H9 (cell line): ENCODE results near the gene MUC2. TPM values are rescaled to one million over a fixed set of nuclear protein-coding genes. Genes with fewer than 3 reads are reported as not detected.

Experiments
- DNase-seq: peaks from one replicate; pipeline ENCODE4 v3.0.0-alpha.2; 2017
- H2AFZ ChIP-seq: one replicate; pipeline ENCODE4 v1.6.1; 2013; ENCODE audit warnings: mild to moderate bottlenecking, low read length, control low read depth, moderate library complexity
- H2AK5ac ChIP-seq: 2 replicates; pipeline ENCODE4 v1.6.1; 2013; ENCODE audit warnings: low read length, control low read depth, mixed read lengths; ENCODE audit not compliant: insufficient read length
- H2BK120ac ChIP-seq: one replicate; pipeline ENCODE4 v1.6.1; 2013; ENCODE audit warnings: low read depth, mild to moderate bottlenecking, low read length, control low read depth, inconsistent platforms; ENCODE audit not compliant: poor library complexity, severe bottlenecking
- H2BK12ac ChIP-seq: 2 replicates; pipeline ENCODE4 v1.6.1; 2013; ENCODE audit warnings: low read length, control low read depth, mixed read lengths, low read depth; ENCODE audit not compliant: insufficient read length
- H2BK15ac ChIP-seq: 2 replicates; pipeline ENCODE4 v1.6.1; 2013; ENCODE audit warnings: low read depth, low read length, control low read depth
- H2BK20ac ChIP-seq: one replicate; pipeline ENCODE4 v1.6.1; 2013; ENCODE audit warnings: low read depth, mild to moderate bottlenecking, low read length, control low read depth, inconsistent platforms; ENCODE audit not compliant: poor library complexity, severe bottlenecking
- H2BK5ac ChIP-seq: 2 replicates; pipeline ENCODE4 v1.6.1; 2013; ENCODE audit warnings: low read length, control low read depth, mixed read lengths; ENCODE audit not compliant: insufficient read length
- H3K14ac ChIP-seq: 2 replicates; pipeline ENCODE4 v1.6.1; 2013; ENCODE audit warnings: low read length, control low read depth; ENCODE audit not compliant: insufficient read depth
- H3K18ac ChIP-seq: 2 replicates; pipeline ENCODE4 v1.6.1; 2013; ENCODE audit warnings: low read depth, mild to moderate bottlenecking, mixed read lengths, low read length, control low read depth; ENCODE audit not compliant: insufficient read length
- H3K23ac ChIP-seq: 2 replicates; pipeline ENCODE4 v1.6.1; 2013; ENCODE audit warnings: low read length, control low read depth, mixed read lengths, low read depth; ENCODE audit not compliant: insufficient read length
- H3K23me2 ChIP-seq: 2 replicates; pipeline ENCODE4 v1.6.1; 2013; ENCODE audit warnings: low read depth, mild to moderate bottlenecking, mixed read lengths, low read length, control low read depth; ENCODE audit not compliant: insufficient read length, poor library complexity, severe bottlenecking
- H3K27ac ChIP-seq: 2 replicates; pipeline ENCODE4 v1.5.1; 2013; ENCODE audit warnings: low read length, control low read depth, mixed read lengths, low read depth; ENCODE audit not compliant: insufficient read length
- H3K27me3 ChIP-seq: 2 replicates; pipeline ENCODE4 v1.6.1; 2013; ENCODE audit warnings: low read length, control low read depth, inconsistent platforms; ENCODE audit not compliant: insufficient read depth
- H3K4ac ChIP-seq: 2 replicates; pipeline ENCODE4 v1.6.1; 2013; ENCODE audit warnings: low read depth, mild to moderate bottlenecking, control low read depth, inconsistent platforms, low read length, moderate library complexity
- H3K4me1 ChIP-seq: 2 replicates; pipeline ENCODE4 v1.6.1; 2013; ENCODE audit warnings: low read length, control low read depth, inconsistent platforms; ENCODE audit not compliant: insufficient read depth
- H3K4me2 ChIP-seq: 2 replicates; pipeline ENCODE4 v1.6.1; 2013; ENCODE audit warnings: low read length, control low read depth, mixed read lengths; ENCODE audit not compliant: insufficient read length, insufficient read depth
- H3K56ac ChIP-seq: 2 replicates; pipeline ENCODE4 v1.6.1; 2013; ENCODE audit warnings: low read depth, mild to moderate bottlenecking, mixed read lengths, low read length, control low read depth; ENCODE audit not compliant: insufficient read length
- H3K79me1 ChIP-seq: 2 replicates; pipeline ENCODE4 v1.6.1; 2013; ENCODE audit warnings: low read depth, mild to moderate bottlenecking, moderate library complexity, low read length, control low read depth, inconsistent platforms; ENCODE audit not compliant: insufficient read depth, poor library complexity, severe bottlenecking
- H3K79me2 ChIP-seq: 2 replicates; pipeline ENCODE4 v1.6.1; 2013; ENCODE audit warnings: low read length, control low read depth, inconsistent platforms; ENCODE audit not compliant: insufficient read depth
- H3K9ac ChIP-seq: 2 replicates; pipeline ENCODE4 v1.6.1; 2013; ENCODE audit warnings: low read length, control low read depth, mixed read lengths; ENCODE audit not compliant: insufficient read length; ENCODE audit errors: extremely low read depth
- H3K9me3 ChIP-seq: one replicate; pipeline ENCODE4 v1.6.1; 2013; ENCODE audit warnings: low read depth, low read length, inconsistent platforms; ENCODE audit not compliant: control insufficient read depth
- H3T11ph ChIP-seq: one replicate; pipeline ENCODE4 v1.6.1; 2013; ENCODE audit warnings: mild to moderate bottlenecking, low read length, control low read depth, inconsistent platforms
- H4K20me1 ChIP-seq: one replicate; pipeline ENCODE4 v1.6.1; 2013; ENCODE audit not compliant: control insufficient read depth, insufficient read length, insufficient read depth
- H4K5ac ChIP-seq: 2 replicates; pipeline ENCODE4 v1.6.1; 2013; ENCODE audit warnings: low read depth, mild to moderate bottlenecking, mixed read lengths, low read length, control low read depth; ENCODE audit not compliant: insufficient read length
- H4K8ac ChIP-seq: replicated peaks from 2 replicates; pipeline ENCODE4 v1.6.1; 2013; ENCODE audit warnings: low read length, control low read depth, mixed read lengths, low read depth; ENCODE audit not compliant: insufficient read length
- H4K91ac ChIP-seq: 2 replicates; pipeline ENCODE4 v1.6.1; 2013; ENCODE audit warnings: low read depth, mild to moderate bottlenecking, moderate library complexity, mixed read lengths, low read length, control low read depth; ENCODE audit not compliant: insufficient read length
- H3K27ac Mint-ChIP-seq, 3 experiments: 2 replicates in 2 of 3; 3 replicates in 1 of 3; pipeline ENCODE4 v1.8.0; 2020 to 2021; ENCODE audit warnings: mixed read lengths in 3 of 3, mild to moderate bottlenecking in 1 of 3, moderate library complexity in 1 of 3
- H3K27me3 Mint-ChIP-seq: 2 replicates; pipeline ENCODE4 v1.8.0; 2021; ENCODE audit warnings: low read depth, mild to moderate bottlenecking, moderate library complexity, mixed read lengths
- H3K36me3 Mint-ChIP-seq, 3 experiments: 2 replicates in 2 of 3; 3 replicates in 1 of 3; pipeline ENCODE4 v1.8.0; 2020 to 2021; ENCODE audit warnings: low read depth in 3 of 3, mixed read lengths in 3 of 3; ENCODE audit not compliant: insufficient read depth in 1 of 3
- H3K4me1 Mint-ChIP-seq, 2 experiments: 2 replicates each; pipeline ENCODE4 v1.8.0; 2020; ENCODE audit warnings: mixed read lengths in 2 of 2
- H3K4me3 Mint-ChIP-seq, 2 experiments: 2 replicates in 1 of 2; 3 replicates in 1 of 2; pipeline ENCODE4 v1.8.0; 2020 to 2021; ENCODE audit warnings: mild to moderate bottlenecking in 2 of 2, mixed read lengths in 2 of 2, moderate library complexity in 1 of 2
- H3K9me3 Mint-ChIP-seq, 2 experiments: 2 replicates in 1 of 2; 3 replicates in 1 of 2; pipeline ENCODE4 v1.8.0; 2020; ENCODE audit warnings: mild to moderate bottlenecking in 2 of 2, mixed read lengths in 2 of 2, moderate library complexity in 1 of 2
- WGBS: extraction: QIAGEN DNeasy Blood & Tissue Kit; methylation state at CpG from one replicate; pipeline ENCODE4 v1.1.7; 2013; ENCODE audit warnings: missing lambda C conversion rate, low lambda C conversion rate, mixed read lengths; ENCODE audit not compliant: insufficient read length; ENCODE audit errors: extremely low coverage; 5-methylcytosine and 5-hydroxymethylcytosine counted together
- total RNA-seq: library from RNA; stranded (reverse); gene quantifications from 2 replicates; pipeline ENCODE4 v1.2.1, GENCODE V29; 2021
- TF ChIP-seq, protein P1 (sequence below): fragments of 200-600 bp; sonication (generic); conservative IDR thresholded peaks from 3 replicates; pipeline ENCODE4 v1.8.0; 2021; ENCODE audit warnings: antibody characterized with exemption, mild to moderate bottlenecking

Gene MUC2
- total RNA-seq, 1 experiment from 2014 or later = not detected

DNA sequence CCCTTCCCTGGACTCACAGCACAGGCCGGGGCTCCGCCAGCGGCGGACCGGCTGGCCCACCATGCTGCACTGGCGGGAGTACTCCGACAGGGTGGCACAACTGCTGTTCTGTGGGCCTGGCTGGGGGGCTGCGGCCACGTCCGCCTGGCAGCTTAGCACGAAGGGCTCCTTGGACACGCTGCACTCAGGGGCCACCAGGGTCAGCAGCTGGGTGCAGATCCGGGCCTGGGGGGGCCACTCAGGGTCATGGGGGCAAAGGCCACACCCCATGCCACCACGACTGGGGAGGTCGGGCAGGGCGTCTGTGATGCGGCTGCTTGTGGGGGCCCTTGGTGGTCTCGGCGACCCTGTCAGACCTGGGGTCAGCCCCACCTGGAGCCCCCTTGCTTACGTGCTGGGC lies 44.1 kb upstream of the MUC2 start:
- Histone ChIP-seq H3K18ac (no peak overlapping the region), H3T11ph (no peak overlapping the region), H2AFZ (no peak overlapping the region), H3K14ac (no peak overlapping the region), H4K91ac (no peak overlapping the region), H4K8ac (no peak overlapping the region), H3K9ac (no peak overlapping the region), H3K56ac (no peak overlapping the region), H3K27me3 (no peaks in the 10 kb centered on the region), H3K27ac (no peak overlapping the region), H3K79me1 (no peaks in the 10 kb centered on the region), H2BK12ac (no peak overlapping the region), H3K4me2 (no peak overlapping the region), H2BK20ac (no peak overlapping the region), H2BK5ac (no peak overlapping the region), H2AK5ac (no peak overlapping the region), H2BK120ac (no peak overlapping the region), H3K23ac (no peak overlapping the region), H4K20me1 (no peaks in the 10 kb centered on the region), H3K9me3 (no peaks in the 10 kb centered on the region), H2BK15ac (no peak overlapping the region), H3K79me2 (no peaks in the 10 kb centered on the region), H3K4me1 (no peaks in the 10 kb centered on the region), H3K4ac (no peak overlapping the region), H4K5ac (no peak overlapping the region), H3K23me2 (no peaks in the 10 kb centered on the region)
- Mint-ChIP-seq H3K4me1 (no peaks in the 10 kb centered on the region), H3K36me3 (no peaks in the 10 kb centered on the region), H3K27me3 (no peaks in the 10 kb centered on the region), H3K4me3 (no peak overlapping the region), H3K9me3 (peaks cover 0 to 6% of the 10 kb centered on the region in 2 experiments; a peak in 2 of 5 replicates), H3K27ac (no peak overlapping the region)
- TF ChIP-seq, protein P1, sequence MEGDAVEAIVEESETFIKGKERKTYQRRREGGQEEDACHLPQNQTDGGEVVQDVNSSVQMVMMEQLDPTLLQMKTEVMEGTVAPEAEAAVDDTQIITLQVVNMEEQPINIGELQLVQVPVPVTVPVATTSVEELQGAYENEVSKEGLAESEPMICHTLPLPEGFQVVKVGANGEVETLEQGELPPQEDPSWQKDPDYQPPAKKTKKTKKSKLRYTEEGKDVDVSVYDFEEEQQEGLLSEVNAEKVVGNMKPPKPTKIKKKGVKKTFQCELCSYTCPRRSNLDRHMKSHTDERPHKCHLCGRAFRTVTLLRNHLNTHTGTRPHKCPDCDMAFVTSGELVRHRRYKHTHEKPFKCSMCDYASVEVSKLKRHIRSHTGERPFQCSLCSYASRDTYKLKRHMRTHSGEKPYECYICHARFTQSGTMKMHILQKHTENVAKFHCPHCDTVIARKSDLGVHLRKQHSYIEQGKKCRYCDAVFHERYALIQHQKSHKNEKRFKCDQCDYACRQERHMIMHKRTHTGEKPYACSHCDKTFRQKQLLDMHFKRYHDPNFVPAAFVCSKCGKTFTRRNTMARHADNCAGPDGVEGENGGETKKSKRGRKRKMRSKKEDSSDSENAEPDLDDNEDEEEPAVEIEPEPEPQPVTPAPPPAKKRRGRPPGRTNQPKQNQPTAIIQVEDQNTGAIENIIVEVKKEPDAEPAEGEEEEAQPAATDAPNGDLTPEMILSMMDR = no peak
- DNase-seq = no peak
- no CpG with 5 or more reads among the region's 20 CpGs for WGBS
